EH (cell line): ENCODE results near the gene IWS1.
"Not testable (repeated sequence)": the region's sequence is repeated elsewhere in the genome, so short reads cannot be mapped to it uniquely, and the experiment has no call there.

ENCODE experiments used
- DNase-seq: peaks from one replicate; pipeline ENCODE4 v3.0.0-alpha.2; 2015; ENCODE audit warnings: low read depth

Gene IWS1

GRCh38 chr2:127526132-127527000, at the start of gene IWS1:
TSS of gene IWS1 (minus strand) at chr2:127526489. CDS start at chr2:127526208, 281 bp downstream.
- peak; percentile 97 for DNase-seq

- no peak for DNase-seq
Observed at GRCh38 chr2:127575941-127576432, 49.7 kb upstream of the IWS1 start.

GRCh38 chr2:127575185-127575765, 49.0 kb upstream of the IWS1 start:
- DNase-seq = no peak

GRCh38 chr2:127574656-127575055, 48.4 kb upstream of the IWS1 start:
- DNase-seq = no peak

GRCh38 chr2:127573771-127574170, 47.5 kb upstream of the IWS1 start:
- DNase-seq = no peak

- DNase-seq = no peak
Observed at GRCh38 chr2:127573298-127573697, 47.0 kb upstream of the IWS1 start.

- DNase-seq = no peak
Observed at GRCh38 chr2:127572841-127573240, 46.6 kb upstream of the IWS1 start.

GRCh38 chr2:127572352-127572751, 46.1 kb upstream of the IWS1 start:
- DNase-seq = not testable (repeated sequence)

- DNase-seq = peak; percentile 46
Observed at GRCh38 chr2:127570282-127571250, 44.3 kb upstream of the IWS1 start.

- no peak for DNase-seq
Observed at GRCh38 chr2:127569666-127570065, 43.4 kb upstream of the IWS1 start.

GRCh38 chr2:127568128-127568527, 41.8 kb upstream of the IWS1 start:
- no peak for DNase-seq

- no peak for DNase-seq
Observed at GRCh38 chr2:127567351-127567854, 41.1 kb upstream of the IWS1 start.

- no peak for DNase-seq
Observed at GRCh38 chr2:127566576-127566975, 40.3 kb upstream of the IWS1 start.

- no peak for DNase-seq
Observed at GRCh38 chr2:127566139-127566417, 39.8 kb upstream of the IWS1 start.

- no peak for DNase-seq
Observed at GRCh38 chr2:127565261-127566138, 39.2 kb upstream of the IWS1 start.

- no peak for DNase-seq
Observed at GRCh38 chr2:127564429-127565260, 38.4 kb upstream of the IWS1 start.

GRCh38 chr2:127563458-127564428, 37.5 kb upstream of the IWS1 start:
- DNase-seq = no peak

- DNase-seq = no peak
Observed at GRCh38 chr2:127562936-127563335, 36.6 kb upstream of the IWS1 start.

GRCh38 chr2:127561371-127561770, 35.1 kb upstream of the IWS1 start:
- no peak for DNase-seq
